Stimulated activated CD4-positive, alpha-beta T cell treated with anti-CD3 and anti-CD28 coated beads, Interleukin-1b, Interleukin-23, amount 100 ng/mL, for 24 hours (primary cell): ENCODE data around the gene SLC29A4.

Experiments
- DNase-seq, 4 experiments: peaks; one replicate each; pipeline ENCODE4 v3.0.0-alpha.2; 2020; ENCODE audit warnings: low read depth in 4 of 4, low spot score in 1 of 4

SLC29A4 gene

DNA sequence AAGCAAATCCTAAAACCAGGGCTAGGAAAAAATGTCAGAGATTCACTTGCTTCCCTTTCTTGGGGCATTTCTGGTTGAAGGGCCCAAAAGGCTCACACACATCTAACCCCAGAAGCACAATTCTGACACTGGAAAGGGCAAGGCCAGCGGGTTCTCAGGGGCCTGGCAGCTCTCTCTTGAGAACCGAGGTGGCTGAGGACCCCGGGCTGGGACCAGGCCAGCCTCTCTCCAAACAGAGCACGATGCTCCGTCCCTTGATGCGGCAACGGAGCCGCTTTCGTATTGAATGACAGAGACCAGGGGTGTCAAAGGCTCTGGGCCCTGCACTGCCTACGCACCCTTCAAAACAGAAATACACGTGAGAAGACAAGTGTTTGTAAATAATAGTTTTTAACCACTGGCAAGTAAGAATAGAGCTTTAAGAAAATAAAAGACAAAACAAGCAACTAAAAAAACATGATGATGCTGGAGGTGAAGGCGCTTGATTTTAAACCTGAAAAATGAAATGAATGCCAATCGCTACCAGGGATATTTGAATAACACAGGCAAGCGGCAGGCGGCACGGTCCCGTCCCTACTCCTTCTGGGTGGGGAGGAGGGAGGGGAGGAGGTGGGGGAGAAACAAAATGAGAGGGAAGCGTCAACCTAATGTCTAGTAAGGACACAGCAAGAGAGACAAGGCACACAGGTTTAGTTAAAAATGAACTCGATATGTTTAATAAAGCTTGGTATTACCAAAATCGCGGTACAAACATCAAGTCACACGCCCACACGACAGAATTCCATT is 68.0 kb downstream of the SLC29A4 start:
- DNase-seq: no peak

DNA sequence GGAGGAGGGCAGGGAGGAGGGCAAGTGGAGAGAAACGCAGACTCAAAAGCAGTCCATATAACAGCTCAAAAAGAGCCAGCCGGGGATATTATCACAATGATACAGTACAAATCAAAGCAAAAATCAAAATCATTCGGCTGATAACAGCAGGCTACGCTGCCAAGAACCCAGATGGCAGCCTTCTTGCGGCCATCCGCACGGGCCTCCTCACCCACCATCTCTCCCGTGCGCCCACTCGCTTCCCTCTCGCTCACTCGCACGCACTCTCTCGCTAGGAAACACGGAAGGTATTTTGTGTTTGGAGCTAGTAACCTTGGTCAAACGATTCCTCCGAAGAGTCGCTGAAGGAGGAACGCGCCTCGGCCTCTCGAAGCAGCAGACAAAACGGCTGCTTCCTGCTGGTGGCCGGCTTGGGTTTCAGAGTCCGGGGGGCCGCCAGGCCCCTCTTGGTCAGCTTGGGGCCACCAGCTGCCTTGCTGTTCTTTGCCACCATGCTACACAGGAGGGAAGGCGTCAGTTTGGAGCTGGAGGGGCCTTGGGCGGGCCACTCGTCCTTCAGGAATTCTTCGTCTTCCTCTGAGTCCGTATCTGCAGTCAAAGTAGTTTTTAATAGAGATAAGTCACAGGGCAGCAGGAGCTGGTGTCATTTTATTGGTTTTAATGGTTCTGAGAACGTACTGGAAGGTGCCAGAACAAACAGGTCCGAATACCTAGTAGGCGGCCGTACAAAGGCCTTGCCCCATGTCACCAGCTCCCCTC is 68.9 kb downstream of the SLC29A4 start:
- DNase-seq: no peak

DNA sequence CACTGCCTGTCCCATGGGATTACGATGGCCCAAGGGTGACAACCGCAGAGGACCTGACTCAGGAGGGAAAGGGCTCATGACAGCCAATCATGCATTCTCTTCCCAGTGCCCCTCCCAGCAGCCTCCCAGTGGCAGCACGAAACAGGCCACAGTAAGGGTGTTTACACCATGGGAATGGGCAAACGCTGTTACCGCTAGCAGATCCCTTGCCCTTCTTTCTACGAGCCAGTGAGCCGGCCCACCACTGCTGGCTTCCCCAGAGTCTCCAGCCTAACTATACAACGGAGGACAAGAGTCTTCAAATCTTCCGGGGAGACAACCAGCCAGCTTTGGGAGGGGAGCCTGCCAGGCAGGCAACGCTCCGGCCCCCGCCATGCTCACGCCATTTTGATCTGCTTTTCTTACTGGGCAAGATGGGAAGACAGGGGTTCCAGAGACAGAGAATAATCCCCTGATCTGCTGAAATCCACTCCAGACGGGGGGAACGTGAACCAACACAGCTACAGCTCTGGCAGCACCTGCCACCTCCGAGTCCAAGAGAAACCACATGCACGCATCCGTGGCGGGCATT is 69.8 kb downstream of the SLC29A4 start:
- no peak for DNase-seq

DNA sequence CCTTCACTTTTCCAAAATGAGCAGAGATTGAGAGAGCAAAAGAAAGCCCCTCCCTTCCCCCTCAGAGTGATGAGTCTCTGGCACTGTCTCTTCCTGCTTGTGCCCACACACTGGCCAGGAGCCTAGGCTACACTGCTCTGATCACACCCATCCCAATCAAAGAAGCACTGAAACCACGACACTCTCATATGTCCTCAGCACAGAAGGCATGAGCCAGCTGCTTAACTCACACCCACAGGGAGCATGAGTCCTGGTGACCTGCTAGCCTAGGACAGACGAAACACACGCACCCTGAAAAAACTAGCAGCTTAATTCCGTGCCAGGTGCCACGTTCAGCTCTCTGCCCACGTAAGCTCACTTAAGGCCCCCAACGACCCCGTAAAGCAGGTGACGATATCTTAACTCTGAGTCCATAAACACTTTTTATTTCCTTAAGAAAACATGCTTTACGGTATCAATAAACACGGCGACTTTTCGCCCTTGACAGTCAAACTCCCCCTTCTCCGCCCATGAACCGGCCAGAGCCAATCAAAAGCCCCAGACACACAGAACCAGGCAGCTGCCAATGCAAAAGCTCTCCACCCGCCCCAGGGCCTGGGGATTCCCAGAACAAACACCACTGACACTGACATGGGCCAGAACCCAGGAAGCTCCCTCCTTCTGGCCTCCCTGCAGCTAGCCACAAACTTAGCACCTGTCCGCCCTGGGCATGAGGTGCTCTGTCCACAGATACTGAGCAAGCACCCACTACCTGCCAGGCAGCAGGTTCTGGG is 71.9 kb downstream of the SLC29A4 start:
- DNase-seq: no peak
